Activated CD8-positive, alpha-beta memory T cell treated with anti-CD3 and anti-CD28 coated beads for 48 hours (primary cell): ENCODE results near the gene PTGES2.
"Not testable (repeated sequence)": the region's sequence is repeated elsewhere in the genome, so short reads cannot be mapped to it uniquely, and the experiment has no call there.

ENCODE experiments used
- DNase-seq, 3 experiments: peaks; one replicate each; pipeline ENCODE4 v3.0.0-alpha.2; 2020; ENCODE audit warnings: low read depth in 2 of 3, low spot score in 2 of 3

PTGES2 gene

GRCh38 chr9:128120741-128121465 lies 6.6 kb downstream of the PTGES2 start:
- DNase-seq: no peak

GRCh38 chr9:128120061-128120740 lies 7.3 kb downstream of the PTGES2 start:
- DNase-seq: no peak

DNA sequence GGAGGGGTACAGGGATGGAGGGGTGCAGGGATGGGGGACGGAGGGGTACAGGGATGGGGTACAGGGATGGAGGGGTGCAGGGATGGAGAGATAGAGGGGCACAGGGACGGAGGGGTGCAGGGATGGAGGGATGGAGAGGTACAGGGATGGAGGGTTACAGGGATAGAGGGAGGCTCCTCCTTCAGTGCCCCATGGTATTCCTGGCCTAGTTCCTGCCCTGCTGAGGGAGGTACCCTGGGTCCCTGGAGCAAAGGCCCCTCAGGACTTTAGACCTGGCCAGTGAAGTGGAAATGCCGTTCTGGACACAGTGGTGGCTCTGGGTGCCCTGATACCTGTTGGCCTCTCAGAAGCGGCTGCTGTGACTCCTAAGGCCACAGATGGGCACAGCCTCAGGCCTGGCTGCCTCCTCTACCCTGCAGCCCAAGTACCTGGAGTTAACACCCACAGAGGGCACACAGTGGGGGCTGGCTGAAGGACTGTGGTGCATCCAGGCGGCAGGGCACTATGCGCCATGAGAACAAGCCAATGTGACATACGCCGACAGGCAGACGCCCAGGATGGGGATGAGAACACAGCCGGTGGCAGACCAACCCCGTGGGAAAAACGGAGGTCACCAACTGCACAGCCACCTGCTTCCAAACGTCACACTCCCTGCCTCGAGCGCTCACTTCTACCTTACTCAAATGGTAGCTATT lies 8.4 kb downstream of the PTGES2 start:
- no peak for DNase-seq

DNA sequence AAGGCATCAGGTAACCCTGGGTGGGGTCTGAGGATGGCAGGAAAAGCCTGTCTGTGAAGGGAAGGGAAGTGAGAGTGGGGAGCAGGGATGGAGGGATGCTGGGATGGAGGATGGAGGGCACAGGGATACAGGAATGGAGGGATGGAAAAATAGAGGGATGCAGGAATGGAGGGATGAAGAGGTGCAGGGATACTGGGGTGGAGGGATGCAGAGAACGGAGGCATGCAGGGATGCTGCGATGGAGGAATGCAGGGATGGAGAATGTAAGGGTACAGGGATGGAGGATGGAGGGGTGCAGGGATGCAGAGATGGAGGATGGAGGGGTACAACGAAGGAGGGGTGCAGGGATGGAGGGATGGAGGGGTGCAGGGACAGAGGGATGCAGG lies 9.1 kb downstream of the PTGES2 start:
- DNase-seq: no peak

- DNase-seq: peak; percentile 79 to 100 (median 100)
Measured at GRCh38 chr9:128117613-128118471, 9.7 kb downstream of the PTGES2 start.

DNA sequence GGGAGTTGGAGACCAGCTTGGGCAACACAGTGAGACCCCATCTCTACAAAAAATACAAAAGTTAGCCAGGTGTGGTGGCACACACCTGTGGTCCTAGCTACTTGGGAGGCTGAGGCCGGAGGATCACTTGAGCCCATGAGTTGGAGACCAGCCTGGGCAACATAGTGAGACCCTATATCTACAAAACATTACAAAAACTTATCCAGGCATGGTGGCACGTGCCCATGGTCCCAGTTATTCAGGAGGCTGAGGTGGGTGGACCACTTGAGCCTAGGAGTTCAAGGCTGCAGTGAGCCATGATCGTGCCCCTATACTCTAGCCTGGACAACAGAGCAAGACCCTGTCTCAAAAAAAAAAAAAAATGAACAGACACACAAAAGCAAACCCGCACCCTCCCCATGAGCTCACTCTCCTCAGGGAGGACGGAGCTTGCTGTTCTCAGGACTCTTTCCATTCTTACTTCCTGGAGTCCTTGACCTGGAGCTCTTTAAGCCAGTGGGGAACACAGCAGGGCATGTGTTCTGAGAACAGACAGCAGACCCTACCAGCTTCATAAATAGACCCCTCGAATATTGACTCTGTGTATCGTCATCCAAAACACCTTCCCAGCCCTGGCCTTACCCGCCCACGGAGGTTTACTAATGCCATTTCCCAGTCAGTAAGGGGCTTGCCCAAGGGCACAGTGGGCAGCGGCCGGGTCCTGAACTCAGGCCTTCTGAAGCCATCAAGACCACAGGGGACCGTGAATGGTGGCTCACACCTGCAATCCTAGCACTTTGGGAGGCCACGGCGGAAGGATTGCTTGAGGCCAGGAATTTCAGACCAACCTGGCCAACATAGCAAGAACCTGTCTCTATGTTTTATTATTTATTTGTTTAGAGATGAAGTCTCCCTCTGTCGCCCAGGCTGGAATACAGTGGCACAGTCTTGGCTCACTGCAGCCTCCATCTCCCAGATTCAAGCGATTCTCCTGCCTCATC lies 11.1 kb downstream of the PTGES2 start:
- no peak for DNase-seq

DNA sequence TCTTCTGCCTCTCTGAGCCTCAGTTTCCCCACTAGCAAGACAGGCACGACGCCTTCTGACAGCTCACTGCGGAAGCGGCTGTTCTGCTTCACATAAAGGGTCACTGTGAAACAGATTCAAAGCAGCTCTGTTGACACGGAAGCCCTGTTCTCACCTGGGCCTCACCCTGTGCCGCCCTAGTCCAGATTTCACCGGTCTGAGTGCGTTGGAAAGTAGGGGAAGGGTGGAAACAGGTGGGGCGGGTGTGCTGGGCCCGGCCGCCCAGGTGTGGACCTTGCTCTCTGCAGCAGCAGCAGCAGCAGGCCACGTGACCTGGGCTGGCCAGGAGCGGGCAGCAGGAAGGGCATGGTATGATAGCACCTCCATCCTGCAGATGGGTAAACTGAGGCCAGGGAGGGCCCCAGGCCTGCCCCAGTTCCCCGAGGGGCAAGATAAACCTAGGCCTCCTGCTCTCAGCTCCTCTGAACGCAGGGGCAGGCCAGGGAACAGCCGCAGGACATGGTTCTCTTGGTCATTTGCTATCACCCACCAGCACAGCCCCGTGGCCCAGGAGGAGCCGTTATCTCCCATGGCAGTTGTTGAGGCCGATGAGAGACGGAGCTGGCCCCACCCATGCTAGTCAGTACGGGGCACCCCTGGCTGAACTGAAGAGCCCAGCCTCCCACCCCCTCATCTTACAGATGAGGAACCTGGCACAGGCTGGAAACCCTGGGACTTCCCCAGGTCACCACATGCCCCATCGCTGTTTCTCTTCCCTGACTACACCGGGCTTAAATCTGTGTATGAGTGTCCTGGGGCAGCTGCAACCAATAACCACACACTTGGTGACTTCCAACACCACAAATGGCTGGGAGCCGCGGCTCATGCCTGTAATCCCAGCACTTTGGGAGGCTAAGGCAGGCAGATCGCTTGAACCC lies 12.1 kb downstream of the PTGES2 start:
- DNase-seq: no peak

DNA sequence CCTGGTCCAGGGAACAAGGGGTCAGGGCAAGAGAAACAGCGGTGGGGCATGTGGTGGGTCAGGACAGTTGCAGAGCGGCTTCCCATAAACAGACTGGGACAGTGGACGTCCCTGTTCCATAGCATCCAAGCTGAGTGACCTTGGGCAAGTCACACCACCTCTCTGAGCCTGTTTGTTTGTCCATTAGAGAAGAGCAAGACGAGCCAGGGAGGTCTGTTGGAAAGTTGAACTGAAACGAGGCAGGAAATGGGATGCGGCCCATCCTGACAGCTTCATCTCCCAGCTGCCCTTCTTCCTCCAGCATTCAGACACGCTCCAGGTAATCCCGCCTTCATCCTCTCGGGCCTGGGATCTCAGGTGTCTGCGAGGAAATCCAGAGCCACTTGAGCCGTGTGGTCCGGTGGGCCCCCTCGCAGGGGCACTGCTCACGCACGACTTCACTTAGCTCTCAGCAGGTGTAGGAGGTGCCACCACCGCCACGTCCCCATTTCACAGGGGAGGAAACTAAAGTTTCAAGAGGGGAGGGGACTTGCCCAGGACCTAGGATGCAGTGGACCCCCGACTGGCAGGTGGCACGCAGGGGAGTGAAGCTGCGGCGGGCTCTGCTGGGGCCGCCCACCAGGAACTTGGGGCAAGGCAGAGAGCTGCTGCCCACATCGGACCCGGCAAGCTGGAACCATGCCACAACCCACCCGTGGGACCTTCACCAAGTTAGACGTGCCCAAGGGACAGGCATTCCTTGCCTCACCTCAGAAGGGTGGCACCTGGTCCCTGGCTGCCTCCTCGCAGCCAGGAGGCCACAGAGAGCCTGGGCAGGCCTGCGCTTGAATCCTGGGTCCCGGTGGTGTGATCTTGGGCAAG lies 13.0 kb downstream of the PTGES2 start:
- DNase-seq: no peak

GRCh38 chr9:128113526-128114325 lies 13.8 kb downstream of the PTGES2 start:
- DNase-seq: no peak

DNA sequence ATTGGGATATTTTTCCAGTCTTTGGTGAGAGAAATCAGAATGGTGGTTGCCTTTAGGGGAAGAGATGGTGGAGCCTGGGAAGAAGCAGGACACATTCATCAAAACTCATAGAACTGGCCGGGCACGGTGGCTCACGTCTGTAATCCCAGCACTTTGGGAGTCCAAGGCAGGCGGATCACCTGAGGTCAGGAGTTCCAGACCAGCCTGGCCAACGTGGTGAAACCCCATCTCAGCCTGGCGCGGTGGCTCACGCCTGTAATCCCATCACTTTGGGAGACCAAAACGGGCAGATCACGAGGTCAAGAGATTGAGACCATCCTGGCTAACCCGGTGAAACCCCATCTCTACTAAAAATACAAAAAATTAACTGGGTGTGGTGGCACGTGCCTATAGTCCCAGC lies 15.8 kb downstream of the PTGES2 start:
- DNase-seq: not testable (repeated sequence)

DNA sequence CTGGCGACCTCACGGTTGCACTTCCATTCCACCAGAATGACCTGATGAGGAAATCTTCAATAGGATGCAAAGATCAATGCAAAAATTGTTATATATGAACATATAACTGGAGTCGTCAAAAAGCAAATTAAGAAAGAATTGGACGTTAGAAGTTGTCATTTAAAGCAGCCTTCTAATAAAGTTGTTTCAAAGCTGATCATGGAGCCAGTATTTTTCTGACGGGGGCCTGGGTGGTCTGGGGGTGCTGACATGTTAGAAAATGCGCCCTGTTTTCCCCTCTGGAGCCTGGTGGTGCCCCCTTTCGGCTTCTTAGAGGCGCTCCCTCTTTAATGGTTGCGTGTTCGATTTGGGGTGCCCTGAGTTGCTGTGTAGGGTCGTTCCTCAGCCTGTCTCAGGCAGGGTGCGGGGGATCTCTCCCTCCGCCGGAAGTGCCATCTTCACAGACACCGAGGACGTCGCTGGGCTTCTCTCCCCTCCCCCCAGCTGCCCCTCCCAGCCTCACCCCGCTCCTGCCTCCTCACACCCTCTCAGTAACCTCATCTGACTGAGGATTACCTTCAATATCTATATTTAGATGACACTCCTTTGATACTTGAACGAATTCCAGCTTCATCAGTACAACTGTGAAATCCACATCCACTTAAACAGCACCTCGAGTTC lies 18.3 kb downstream of the PTGES2 start:
- no peak for DNase-seq

DNA sequence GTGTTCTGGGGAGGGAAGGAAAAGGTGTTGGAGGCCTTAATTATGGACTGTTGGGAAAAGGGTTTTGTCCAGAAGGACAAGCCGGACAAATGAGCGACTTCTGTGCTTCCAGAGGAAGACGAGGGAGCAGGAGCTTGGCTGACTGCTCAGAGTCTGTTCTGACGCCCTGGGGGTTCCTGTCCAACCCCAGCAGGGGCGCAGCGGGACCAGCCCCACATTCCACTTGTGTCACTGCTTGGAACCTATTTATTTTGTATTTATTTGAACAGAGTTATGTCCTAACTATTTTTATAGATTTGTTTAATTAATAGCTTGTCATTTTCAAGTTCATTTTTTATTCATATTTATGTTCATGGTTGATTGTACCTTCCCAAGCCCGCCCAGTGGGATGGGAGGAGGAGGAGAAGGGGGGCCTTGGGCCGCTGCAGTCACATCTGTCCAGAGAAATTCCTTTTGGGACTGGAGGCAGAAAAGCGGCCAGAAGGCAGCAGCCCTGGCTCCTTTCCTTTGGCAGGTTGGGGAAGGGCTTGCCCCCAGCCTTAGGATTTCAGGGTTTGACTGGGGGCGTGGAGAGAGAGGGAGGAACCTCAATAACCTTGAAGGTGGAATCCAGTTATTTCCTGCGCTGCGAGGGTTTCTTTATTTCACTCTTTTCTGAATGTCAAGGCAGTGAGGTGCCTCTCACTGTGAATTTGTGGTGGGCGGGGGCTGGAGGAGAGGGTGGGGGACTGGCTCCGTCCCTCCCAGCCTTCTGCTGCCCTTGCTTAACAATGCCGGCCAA lies 19.1 kb downstream of the PTGES2 start:
- DNase-seq: no peak

DNA sequence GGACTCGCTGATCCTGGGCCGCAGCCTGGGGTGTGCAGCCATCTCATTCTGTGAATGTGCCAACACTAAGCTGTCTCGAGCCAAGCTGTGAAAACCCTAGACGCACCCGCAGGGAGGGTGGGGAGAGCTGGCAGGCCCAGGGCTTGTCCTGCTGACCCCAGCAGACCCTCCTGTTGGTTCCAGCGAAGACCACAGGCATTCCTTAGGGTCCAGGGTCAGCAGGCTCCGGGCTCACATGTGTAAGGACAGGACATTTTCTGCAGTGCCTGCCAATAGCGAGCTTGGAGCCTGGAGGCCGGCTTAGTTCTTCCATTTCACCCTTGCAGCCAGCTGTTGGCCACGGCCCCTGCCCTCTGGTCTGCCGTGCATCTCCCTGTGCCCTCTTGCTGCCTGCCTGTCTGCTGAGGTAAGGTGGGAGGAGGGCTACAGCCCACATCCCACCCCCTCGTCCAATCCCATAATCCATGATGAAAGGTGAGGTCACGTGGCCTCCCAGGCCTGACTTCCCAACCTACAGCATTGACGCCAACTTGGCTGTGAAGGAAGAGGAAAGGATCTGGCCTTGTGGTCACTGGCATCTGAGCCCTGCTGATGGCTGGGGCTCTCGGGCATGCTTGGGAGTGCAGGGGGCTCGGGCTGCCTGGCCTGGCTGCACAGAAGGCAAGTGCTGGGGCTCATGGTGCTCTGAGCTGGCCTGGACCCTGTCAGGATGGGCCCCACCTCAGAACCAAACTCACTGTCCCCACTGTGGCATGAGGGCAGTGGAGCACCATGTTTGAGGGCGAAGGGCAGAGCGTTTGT lies 19.9 kb downstream of the PTGES2 start:
- no peak for DNase-seq

GRCh38 chr9:128106940-128107467 lies 20.5 kb downstream of the PTGES2 start:
- DNase-seq: no peak
